BLaER1 treated with 17β-estradiol and CSF1 and Interleukin-3, amounts not matched to agents 10 nM and 100 nM (cell line): ENCODE results near the gene OR7A10.
A peak's percentile ranks its signal among the peaks of the same experiment; 100 is the strongest.

Experiments used
- H3K27ac ChIP-seq, 11 experiments: shearing (Covaris generic); formaldehyde crosslinking; 2 replicates each; pipeline ENCODE4 v1.8.1; 2022
- H3K27me3 ChIP-seq, 11 experiments: shearing (Covaris generic); formaldehyde crosslinking; 2 replicates each; pipeline ENCODE4 v1.8.1; 2022
- H3K36me3 ChIP-seq, 11 experiments: shearing (Covaris generic); formaldehyde crosslinking; 2 replicates each; pipeline ENCODE4 v1.8.1; 2022
- H3K4me1 ChIP-seq, 10 experiments: shearing (Covaris generic); formaldehyde crosslinking; 2 replicates each; pipeline ENCODE4 v1.8.1; 2022
- H3K4me2 ChIP-seq, 11 experiments: shearing (Covaris generic); formaldehyde crosslinking; 2 replicates each; pipeline ENCODE4 v1.8.1; 2022
- H3K4me3 ChIP-seq, 10 experiments: shearing (Covaris generic); formaldehyde crosslinking; 2 replicates each; pipeline ENCODE4 v1.8.1; 2022
- H3K9ac ChIP-seq, 11 experiments: shearing (Covaris generic); formaldehyde crosslinking; 2 replicates each; pipeline ENCODE4 v1.8.1; 2022
- H3K9me3 ChIP-seq, 11 experiments: shearing (Covaris generic); formaldehyde crosslinking; replicated peaks in 1 of 11; 2 replicates each; pipeline ENCODE4 v1.8.1; 2022
- H4K20me1 ChIP-seq, 11 experiments: shearing (Covaris generic); formaldehyde crosslinking; 2 replicates each; pipeline ENCODE4 v1.8.1; 2022
- Cebpa-rat ChIP-seq, 11 experiments: shearing (Covaris generic); IDR thresholded peaks; 2 replicates each; pipeline ENCODE4 v1.8.1; 2022

Gene OR7A10

DNA sequence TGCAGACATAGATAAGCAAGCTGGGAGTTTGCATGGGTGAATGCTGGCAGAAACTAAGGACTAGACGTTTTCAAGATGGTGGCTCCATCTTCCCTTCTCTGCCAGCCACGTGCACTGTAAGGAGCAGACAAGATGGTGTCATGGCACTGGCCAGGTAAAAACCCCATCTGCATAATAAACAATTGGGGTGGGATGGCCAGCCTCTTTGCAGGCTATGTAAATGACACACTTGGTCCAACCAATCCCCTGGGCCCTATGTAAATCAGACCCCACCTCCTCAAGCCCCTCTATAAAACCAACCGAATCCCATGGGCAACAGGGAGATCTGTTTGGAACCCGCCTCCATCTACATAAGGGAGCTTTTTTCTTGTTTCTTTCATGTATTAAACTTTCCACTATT lies 11.3 kb downstream of the OR7A10 start:
- Histone ChIP-seq H4K20me1 (no peaks in the 10 kb centered on the region), H3K27me3 (no peaks in the 10 kb centered on the region), H3K4me2 (no peak overlapping the region), H3K4me1 (peaks cover 0 to 31% (median 15%) of the 10 kb centered on the region in 10 experiments; a peak in 15 of 20 replicates), H3K9ac (no peak overlapping the region), H3K9me3 (peaks cover 0 to 16% (median 7%) of the 10 kb centered on the region in 11 experiments; a peak in 12 of 22 replicates), H3K36me3 (no peaks in the 10 kb centered on the region), H3K4me3 (no peak overlapping the region), H3K27ac (no peak overlapping the region)
- TF ChIP-seq Cebpa-rat (IDR thresholded peaks at IDR 0.05), result no peak

DNA sequence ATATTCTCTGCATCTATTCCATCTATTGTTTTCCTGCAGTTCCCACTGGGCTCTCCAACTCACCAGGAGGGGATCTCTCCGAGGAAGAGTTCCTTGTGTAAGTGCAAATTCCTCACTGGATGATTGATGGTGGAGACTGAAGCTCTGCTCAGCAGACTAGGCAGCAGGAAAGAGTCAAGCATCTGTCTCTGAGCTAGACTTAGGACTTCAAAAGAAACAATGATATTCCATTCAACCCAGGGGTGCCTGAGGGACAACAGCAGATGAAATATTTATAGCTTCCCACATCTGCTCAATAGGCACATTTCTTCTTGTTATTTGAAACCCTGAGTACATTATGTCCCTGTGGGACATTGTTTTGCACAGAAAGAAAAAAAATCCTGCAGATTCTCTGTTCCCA lies 13.7 kb downstream of the OR7A10 start, which contains the start of the genes OR7A5 and OR7C1:
TSS of gene OR7A5 (minus strand) at position 175 of the 400 bp plus-strand sequence. CDS start 6,944 bp downstream, outside the sequence.
TSS of gene OR7C1 (minus strand) at position 175 of the 400 bp plus-strand sequence. CDS start 35,049 bp downstream, outside the sequence.
- Histone ChIP-seq H3K27ac (no peak within 1 kb of the TSS), H3K4me1 (peaks cover 5 to 26% (median 15%) of the 10 kb centered on the region in 10 experiments; a peak in 18 of 20 replicates), H3K36me3 (no peaks in the 10 kb centered on the region), H3K9ac (no peak within 1 kb of the TSS), H4K20me1 (no peaks in the 10 kb centered on the region), H3K9me3 (peaks cover 0 to 16% (median 7%) of the 10 kb centered on the region in 11 experiments; a peak in 11 of 22 replicates), H3K4me2 (peak within 1 kb of the TSS in 8 of 11 experiments; percentile 26 to 68 (median 60); a peak in 15 of 22 replicates), H3K27me3 (no peaks in the 10 kb centered on the region), H3K4me3 (no peak within 1 kb of the TSS)
- TF ChIP-seq Cebpa-rat (IDR thresholded peaks at IDR 0.05), result no peak

DNA sequence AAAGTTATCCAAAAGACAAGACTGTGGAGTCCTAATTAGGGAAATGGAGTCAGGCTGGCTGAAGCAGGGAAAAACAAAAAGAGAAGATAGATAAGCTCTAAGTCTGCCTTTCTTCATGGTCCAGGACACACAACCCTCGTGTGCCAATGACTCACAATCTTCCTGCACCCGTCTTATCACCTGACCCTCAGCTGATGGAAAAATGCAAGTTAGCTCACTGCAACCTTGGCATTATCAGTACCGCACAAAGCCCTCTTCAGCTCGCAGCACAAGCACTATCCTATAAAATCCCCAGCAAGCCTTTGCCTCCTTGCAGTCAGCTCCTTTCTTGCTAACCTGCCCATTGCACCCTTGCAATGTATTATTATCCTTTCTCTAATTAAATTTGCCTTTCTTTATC lies 18.0 kb downstream of the OR7A10 start:
- peaks cover 5 to 23% (median 14%) of the 10 kb centered on the region in 10 experiments; a peak in 18 of 20 replicates for H3K4me1 ChIP-seq
- no peak overlapping the region for H3K27ac ChIP-seq
- H3K9ac ChIP-seq, result no peak overlapping the region
- no peaks in the 10 kb centered on the region for H3K27me3 ChIP-seq
- no peaks in the 10 kb centered on the region for H4K20me1 ChIP-seq
- no peak for TF ChIP-seq Cebpa-rat (IDR thresholded peaks at IDR 0.05)
- H3K4me3 ChIP-seq, result no peak overlapping the region
- no peaks in the 10 kb centered on the region for H3K36me3 ChIP-seq
- H3K9me3 ChIP-seq, result peaks cover 0 to 5% (median 1%) of the 10 kb centered on the region in 11 experiments; a peak in 6 of 22 replicates
- H3K4me2 ChIP-seq, result peak overlapping the region in 3 of 11 experiments; percentile 4 to 36 (median 16); a peak in 3 of 22 replicates

DNA sequence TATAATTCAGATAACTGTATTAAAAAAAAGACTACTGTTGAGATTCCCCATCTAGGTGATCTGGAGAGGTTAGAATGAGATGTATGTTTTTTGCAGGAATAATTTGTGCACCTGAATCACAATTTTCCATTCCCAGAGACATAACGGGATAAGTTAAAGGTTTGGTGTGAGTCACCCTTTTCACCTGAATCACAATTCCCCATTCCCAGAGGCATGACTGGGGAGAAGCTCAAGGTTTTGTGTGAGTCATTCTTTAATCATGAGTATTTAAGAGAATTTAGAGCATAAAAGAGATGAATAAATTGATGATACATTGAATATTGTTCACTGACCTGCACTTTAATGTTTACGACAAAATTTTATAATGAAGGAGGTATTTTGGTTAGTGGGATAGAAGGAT lies 22.7 kb downstream of the OR7A10 start:
- Histone ChIP-seq H3K4me2 (no peak overlapping the region), H3K4me1 (peaks cover 13 to 24% (median 17%) of the 10 kb centered on the region in 10 experiments; a peak in 18 of 20 replicates), H4K20me1 (no peaks in the 10 kb centered on the region), H3K36me3 (no peaks in the 10 kb centered on the region), H3K27me3 (no peaks in the 10 kb centered on the region), H3K4me3 (no peak overlapping the region), H3K9ac (no peak overlapping the region), H3K27ac (no peak overlapping the region), H3K9me3 (peaks cover 0 to 21% (median 15%) of the 10 kb centered on the region in 11 experiments; a peak in 12 of 22 replicates)
- TF ChIP-seq Cebpa-rat (IDR thresholded peaks at IDR 0.05), result no peak

DNA sequence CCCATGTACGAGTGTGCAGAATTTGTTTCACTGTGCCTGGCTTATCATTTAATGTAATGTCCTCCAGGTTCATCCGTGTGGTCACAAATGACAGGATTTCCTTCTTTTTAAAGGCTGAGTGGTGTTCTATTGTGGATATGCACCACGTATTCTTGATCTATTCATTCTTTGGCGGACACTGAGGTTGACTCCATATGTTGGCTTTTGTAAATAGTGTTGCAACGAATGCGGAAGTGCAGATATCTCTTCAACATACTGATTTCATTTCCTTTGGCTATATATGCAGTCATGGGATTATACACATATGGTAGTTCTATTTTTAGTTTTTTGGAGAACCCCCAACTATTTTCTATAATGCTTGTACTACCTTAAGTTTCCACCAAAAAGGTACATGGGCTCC lies 26.8 kb downstream of the OR7A10 start:
- Histone ChIP-seq H3K4me1 (peaks cover 9 to 20% (median 17%) of the 10 kb centered on the region in 10 experiments; a peak in 18 of 20 replicates), H3K9me3 (peaks cover 0 to 26% (median 15%) of the 10 kb centered on the region in 11 experiments; a peak in 12 of 22 replicates), H3K27ac (peak overlapping the region in 9 of 11 experiments; percentile 9 to 51 (median 43); a peak in 16 of 22 replicates), H3K36me3 (no peaks in the 10 kb centered on the region), H3K4me3 (no peak overlapping the region), H3K27me3 (no peaks in the 10 kb centered on the region), H3K9ac (no peak overlapping the region), H3K4me2 (peak overlapping the region; percentile 10 to 51 (median 30); a peak in 16 of 22 replicates), H4K20me1 (no peaks in the 10 kb centered on the region)
- TF ChIP-seq Cebpa-rat (IDR thresholded peaks at IDR 0.05), result peak in 2 of 11 experiments; percentile 33 to 38; a peak in 2 of 22 replicates

GRCh38 chr19:14818588-14818987 lies 30.1 kb downstream of the OR7A10 start:
- no peak for TF ChIP-seq Cebpa-rat (IDR thresholded peaks at IDR 0.05)
- H3K9ac ChIP-seq, result no peak overlapping the region
- no peaks in the 10 kb centered on the region for H3K36me3 ChIP-seq
- peaks cover 0 to 7% (median 0%) of the 10 kb centered on the region in 11 experiments; a peak in 4 of 22 replicates for H3K9me3 ChIP-seq
- H4K20me1 ChIP-seq, result no peaks in the 10 kb centered on the region
- H3K4me1 ChIP-seq, result peaks cover 9 to 20% (median 17%) of the 10 kb centered on the region in 10 experiments; a peak in 18 of 20 replicates
- no peaks in the 10 kb centered on the region for H3K27me3 ChIP-seq
- H3K4me2 ChIP-seq, result no peak overlapping the region
- H3K4me3 ChIP-seq, result no peak overlapping the region
- no peak overlapping the region for H3K27ac ChIP-seq

DNA sequence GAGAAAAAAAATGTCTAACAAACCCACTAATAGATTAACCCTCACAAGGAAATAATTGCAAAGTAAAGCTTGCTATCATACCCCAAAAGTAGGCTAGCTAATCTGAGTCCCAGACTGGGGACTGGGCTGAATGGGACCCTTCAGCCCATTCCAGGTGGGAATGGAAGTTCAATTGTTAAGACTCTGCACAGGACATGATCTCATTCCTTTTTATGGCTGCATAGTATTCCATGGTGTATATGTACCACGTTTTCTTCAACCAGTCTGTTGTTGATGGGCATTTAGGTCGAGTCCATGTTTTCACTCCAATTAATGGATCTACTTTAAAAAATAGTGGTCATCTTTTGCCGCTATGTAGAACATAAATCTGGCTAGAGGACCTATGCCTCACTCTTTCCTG lies 31.7 kb downstream of the OR7A10 start:
- no peaks in the 10 kb centered on the region for H4K20me1 ChIP-seq
- peaks cover 2 to 10% (median 8%) of the 10 kb centered on the region in 10 experiments; a peak in 17 of 20 replicates for H3K4me1 ChIP-seq
- no peaks in the 10 kb centered on the region for H3K36me3 ChIP-seq
- H3K27ac ChIP-seq, result no peak overlapping the region
- peaks cover 0 to 7% (median 0%) of the 10 kb centered on the region in 11 experiments; a peak in 4 of 22 replicates for H3K9me3 ChIP-seq
- H3K4me2 ChIP-seq, result no peak overlapping the region
- no peak overlapping the region for H3K4me3 ChIP-seq
- H3K27me3 ChIP-seq, result no peaks in the 10 kb centered on the region
- H3K9ac ChIP-seq, result no peak overlapping the region
- TF ChIP-seq Cebpa-rat (IDR thresholded peaks at IDR 0.05), result no peak

- H3K36me3 ChIP-seq, result no peaks in the 10 kb centered on the region
- no peak overlapping the region for H3K9ac ChIP-seq
- H3K4me2 ChIP-seq, result no peak overlapping the region
- no peak for TF ChIP-seq Cebpa-rat (IDR thresholded peaks at IDR 0.05)
- no peak overlapping the region for H3K27ac ChIP-seq
- H4K20me1 ChIP-seq, result no peaks in the 10 kb centered on the region
- peaks cover 0 to 5% (median 0%) of the 10 kb centered on the region in 10 experiments; a peak in 4 of 20 replicates for H3K4me1 ChIP-seq
- H3K4me3 ChIP-seq, result no peak overlapping the region
- no peaks in the 10 kb centered on the region for H3K27me3 ChIP-seq
- peaks cover 0 to 7% (median 0%) of the 10 kb centered on the region in 11 experiments; a peak in 4 of 22 replicates for H3K9me3 ChIP-seq
These were observed 33.6 kb downstream of the OR7A10 start for GRCh38 chr19:14814982-14815652.
